Astrocyte (in vitro differentiated cells and primary cell): ENCODE data around the gene HDAC8.

Source experiments
- CTCF ChIP-seq: IDR thresholded peaks from 2 replicates; pipeline ENCODE4 v1.5.1; 2011; ENCODE audit warnings: low read depth, mild to moderate bottlenecking, inconsistent platforms, low read length, moderate library complexity; ENCODE audit not compliant: insufficient read depth
- EZH2 ChIP-seq: IDR thresholded peaks from 2 replicates; pipeline ENCODE4 v1.6.1; 2012; ENCODE audit warnings: mild to moderate bottlenecking, low read length, inconsistent platforms; ENCODE audit not compliant: insufficient read depth

GRCh38 chrX:72348247-72348979 is 224.2 kb downstream of the HDAC8 start:
- TF ChIP-seq CTCF (no peak), EZH2 (no peak)
